ENCODE results near the gene CT45A7. TPM values are rescaled to one million over a fixed set of nuclear protein-coding genes. Genes with fewer than 3 reads are reported as not detected.
"Not testable (repeated sequence)": the region's sequence is repeated elsewhere in the genome, so short reads cannot be mapped to it uniquely, and the experiment has no call there.

Gene CT45A7
- not detected in 2 replicates for total RNA-seq (2014; rRNA removed; shearing (Covaris generic))

DNA sequence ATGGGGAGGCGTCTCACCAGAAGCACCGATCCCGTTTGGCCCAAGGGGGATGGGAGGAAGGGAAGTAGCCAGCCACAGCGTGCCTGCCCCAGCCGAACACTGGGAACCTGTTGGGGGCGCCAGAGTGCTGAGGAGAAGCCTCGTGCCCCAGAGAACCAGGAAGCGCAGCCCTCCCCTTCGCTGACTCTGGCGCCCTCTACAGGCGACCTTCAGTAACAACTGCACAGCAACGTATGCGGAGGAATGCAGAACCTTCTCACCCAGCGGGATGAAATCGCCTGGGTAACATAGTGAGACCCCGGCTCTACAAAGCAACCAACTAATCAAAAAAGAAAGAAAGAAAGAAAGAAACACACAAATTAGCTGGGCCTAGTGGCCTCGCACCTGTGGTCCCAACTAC is at the start of gene CT45A7:
Gene CT45A7, minus strand, starts transcription at position 101 of the 400 bp plus-strand sequence. CDS start 3,747 bp downstream, outside the sequence.
- DNase-seq (ENCODE audit: low read depth), result not testable (repeated sequence)

- DNase-seq (ENCODE audit: low read depth), result not testable (repeated sequence)
Measured at GRCh38 chrX:135882741-135883140, 45.7 kb upstream of the CT45A7 start.

DNA sequence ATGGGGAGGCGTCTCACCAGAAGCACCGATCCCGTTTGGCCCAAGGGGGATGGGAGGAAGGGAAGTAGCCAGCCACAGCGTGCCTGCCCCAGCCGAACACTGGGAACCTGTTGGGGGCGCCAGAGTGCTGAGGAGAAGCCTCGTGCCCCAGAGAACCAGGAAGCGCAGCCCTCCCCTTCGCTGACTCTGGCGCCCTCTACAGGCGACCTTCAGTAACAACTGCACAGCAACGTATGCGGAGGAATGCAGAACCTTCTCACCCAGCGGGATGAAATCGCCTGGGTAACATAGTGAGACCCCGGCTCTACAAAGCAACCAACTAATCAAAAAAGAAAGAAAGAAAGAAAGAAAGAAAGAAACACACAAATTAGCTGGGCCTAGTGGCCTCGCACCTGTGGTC is 34.6 kb upstream of the CT45A7 start, which contains the start of gene CT45A9:
Gene CT45A9, minus strand, starts transcription at position 101 of the 400 bp plus-strand sequence. CDS start 3,751 bp downstream, outside the sequence.
- not testable (repeated sequence) for DNase-seq (ENCODE audit: low read depth)

DNA sequence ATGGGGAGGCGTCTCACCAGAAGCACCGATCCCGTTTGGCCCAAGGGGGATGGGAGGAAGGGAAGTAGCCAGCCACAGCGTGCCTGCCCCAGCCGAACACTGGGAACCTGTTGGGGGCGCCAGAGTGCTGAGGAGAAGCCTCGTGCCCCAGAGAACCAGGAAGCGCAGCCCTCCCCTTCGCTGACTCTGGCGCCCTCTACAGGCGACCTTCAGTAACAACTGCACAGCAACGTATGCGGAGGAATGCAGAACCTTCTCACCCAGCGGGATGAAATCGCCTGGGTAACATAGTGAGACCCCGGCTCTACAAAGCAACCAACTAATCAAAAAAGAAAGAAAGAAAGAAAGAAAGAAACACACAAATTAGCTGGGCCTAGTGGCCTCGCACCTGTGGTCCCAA is 17.4 kb upstream of the CT45A7 start, which contains the start of gene CT45A8:
Gene CT45A8, minus strand, starts transcription at position 101 of the 400 bp plus-strand sequence. CDS start 3,755 bp downstream, outside the sequence.
- not testable (repeated sequence) for DNase-seq (ENCODE audit: low read depth)

DNA sequence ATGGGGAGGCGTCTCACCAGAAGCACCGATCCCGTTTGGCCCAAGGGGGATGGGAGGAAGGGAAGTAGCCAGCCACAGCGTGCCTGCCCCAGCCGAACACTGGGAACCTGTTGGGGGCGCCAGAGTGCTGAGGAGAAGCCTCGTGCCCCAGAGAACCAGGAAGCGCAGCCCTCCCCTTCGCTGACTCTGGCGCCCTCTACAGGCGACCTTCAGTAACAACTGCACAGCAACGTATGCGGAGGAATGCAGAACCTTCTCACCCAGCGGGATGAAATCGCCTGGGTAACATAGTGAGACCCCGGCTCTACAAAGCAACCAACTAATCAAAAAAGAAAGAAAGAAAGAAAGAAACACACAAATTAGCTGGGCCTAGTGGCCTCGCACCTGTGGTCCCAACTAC is 17.2 kb downstream of the CT45A7 start, which contains the start of gene CT45A2:
Gene CT45A2, minus strand, starts transcription at position 101 of the 400 bp plus-strand sequence. CDS start 3,747 bp downstream, outside the sequence.
- DNase-seq (ENCODE audit: low read depth), result not testable (repeated sequence)

GRCh38 chrX:135802687-135803086 is 34.4 kb downstream of the CT45A7 start, which contains the start of gene CT45A6:
Gene CT45A6 (minus strand): TSS chrX:135802787. CDS start chrX:135798993, 3,794 bp downstream.
- DNase-seq (ENCODE audit: low read depth), result not testable (repeated sequence)

- DNase-seq (ENCODE audit: low read depth), result not testable (repeated sequence)
Measured at GRCh38 chrX:135785403-135785802, 51.7 kb downstream of the CT45A7 start, which contains the start of gene CT45A5. Gene CT45A5 (minus strand): TSS chrX:135785503. CDS start chrX:135781729, 3,774 bp downstream.

Other genes with a start within 250 kb of the CT45A7 start
- gene CT45A1, start 123.6 kb downstream of the CT45A7 start, total RNA-seq (2014; rRNA removed; shearing (Covaris generic)), result not detected in 2 replicates
- gene CT45A3, start 69.1 kb downstream of the CT45A7 start, total RNA-seq (2014; rRNA removed; shearing (Covaris generic)), result 0.37 TPM in 1 of 2 replicates, not detected in the other
- not detected in 2 replicates for gene CT45A5, start 51.8 kb downstream of the CT45A7 start, total RNA-seq (2014; rRNA removed; shearing (Covaris generic))
- not detected in 2 replicates for gene CT45A6, start 34.5 kb downstream of the CT45A7 start, total RNA-seq (2014; rRNA removed; shearing (Covaris generic))
- gene CT45A2, start 17.3 kb downstream of the CT45A7 start, total RNA-seq (2014; rRNA removed; shearing (Covaris generic)), result not detected in 2 replicates
- gene CT45A8, start 17.3 kb upstream of the CT45A7 start, total RNA-seq (2014; rRNA removed; shearing (Covaris generic)), result not detected in 2 replicates
- gene CT45A9, start 34.5 kb upstream of the CT45A7 start, total RNA-seq (2014; rRNA removed; shearing (Covaris generic)), result not detected in 2 replicates
- gene CT45A10, start 56.2 kb upstream of the CT45A7 start, total RNA-seq (2014; rRNA removed; shearing (Covaris generic)), result not detected in 2 replicates
- gene SAGE1, start 56.4 kb upstream of the CT45A7 start, total RNA-seq (2014; rRNA removed; shearing (Covaris generic)), result not detected in 2 replicates
- gene MMGT1, start 136.7 kb upstream of the CT45A7 start, total RNA-seq (2014; rRNA removed; shearing (Covaris generic)), result 43.4 and 62.9 TPM in 2 replicates
- 39.8 and 48.9 TPM in 2 replicates for gene SLC9A6, start 148.2 kb upstream of the CT45A7 start, total RNA-seq (2014; rRNA removed; shearing (Covaris generic))